HG03378 (cell line): ENCODE measurements around the gene TOX2.

Experiments used
- ATAC-seq: cut with Tn5 transposase; IDR thresholded peaks from one replicate; pipeline ENCODE4 v1.9.1; 2021; ENCODE audit warnings: mild to moderate bottlenecking, moderate library complexity; ENCODE audit not compliant: unreplicated experiment

Gene TOX2

DNA sequence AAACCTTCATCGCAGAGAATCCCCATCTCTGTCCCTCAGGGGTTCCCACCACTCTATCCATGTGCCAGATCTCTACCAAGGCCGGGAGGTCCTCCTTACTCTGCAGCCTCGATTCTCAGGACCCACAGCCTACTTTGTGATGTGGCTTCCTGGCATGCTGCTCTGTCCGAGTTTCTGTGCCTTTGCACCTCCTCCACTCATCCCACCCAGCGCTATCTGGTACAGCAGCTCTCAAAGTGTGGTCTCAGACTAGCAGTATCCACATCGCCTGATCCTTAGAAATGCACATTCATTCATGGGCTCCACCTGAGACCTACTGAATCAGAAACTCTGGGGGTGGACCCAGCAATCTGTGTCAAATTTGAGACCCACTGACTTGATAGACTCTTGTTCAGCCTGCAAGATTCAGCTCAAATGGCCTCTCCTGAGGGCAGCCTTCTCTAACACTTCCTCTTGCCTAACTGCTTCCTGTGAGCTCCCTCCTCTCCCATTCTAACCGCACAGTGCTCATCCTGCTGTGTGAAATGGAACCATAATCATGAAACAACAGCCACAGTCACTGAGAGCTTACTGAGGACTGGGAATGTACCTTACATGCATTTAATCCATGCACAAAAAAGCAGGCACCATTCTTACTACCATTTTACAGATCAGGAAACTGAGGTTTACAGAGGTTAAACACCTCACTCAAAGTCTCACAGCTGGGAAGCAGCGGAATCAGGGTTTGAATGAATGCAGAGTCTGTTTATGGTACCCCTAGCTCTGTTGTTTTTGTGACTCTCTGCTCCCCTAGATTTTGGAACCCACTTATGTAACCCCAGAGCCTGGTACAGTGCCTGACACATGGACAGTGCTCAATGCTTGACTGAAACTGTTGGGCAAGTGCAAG lies 202.9 kb downstream of the TOX2 start:
- ATAC-seq = no peak

DNA sequence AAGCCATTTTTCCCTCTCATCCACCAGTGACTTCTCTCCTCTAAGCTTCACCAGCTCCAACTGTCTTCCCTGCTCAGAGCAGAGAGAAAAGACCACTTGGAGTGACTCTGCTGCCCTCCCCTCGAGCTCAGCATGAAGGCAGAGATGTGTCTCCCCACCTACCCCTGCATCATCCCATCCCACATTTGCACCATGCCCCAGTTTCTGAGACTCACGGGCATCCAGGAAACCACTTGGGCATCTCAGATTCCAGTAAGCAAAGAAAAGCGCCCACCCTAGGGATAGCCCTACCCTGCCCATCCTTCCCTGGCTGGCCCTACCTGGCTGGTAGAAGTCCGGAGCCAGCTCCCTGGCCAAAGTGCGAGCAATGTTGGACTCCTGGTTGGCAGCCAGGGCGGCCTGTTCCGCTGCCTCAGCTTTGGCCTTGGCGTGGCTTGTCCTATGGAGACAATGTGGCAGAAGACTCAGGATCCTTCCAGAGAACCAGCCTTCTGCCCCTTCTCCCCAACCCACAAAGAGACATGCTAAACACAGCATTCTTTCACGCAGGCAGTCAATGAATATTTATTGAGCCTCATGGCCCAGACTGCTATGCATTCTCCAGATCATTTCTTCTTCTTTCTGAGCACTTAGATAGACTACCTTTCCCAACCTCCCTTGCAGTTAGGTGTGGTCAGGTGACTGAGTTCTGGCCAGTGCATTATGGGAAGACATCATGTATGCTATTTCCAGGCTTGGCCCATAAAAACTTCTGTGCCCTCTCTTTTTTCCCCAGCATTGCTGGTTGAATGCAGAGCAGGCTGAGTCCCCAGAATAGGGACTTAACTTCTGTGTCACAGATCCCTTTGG lies 203.8 kb downstream of the TOX2 start:
- no peak for ATAC-seq
